ENCODE data around the gene PNPLA5.

PNPLA5 gene

GRCh38 chr22:43855431-43855830, 36.4 kb downstream of the PNPLA5 start:
- DNase-seq (ENCODE audit: low spot score) (no peak), FAIRE-seq (no peak)

DNA sequence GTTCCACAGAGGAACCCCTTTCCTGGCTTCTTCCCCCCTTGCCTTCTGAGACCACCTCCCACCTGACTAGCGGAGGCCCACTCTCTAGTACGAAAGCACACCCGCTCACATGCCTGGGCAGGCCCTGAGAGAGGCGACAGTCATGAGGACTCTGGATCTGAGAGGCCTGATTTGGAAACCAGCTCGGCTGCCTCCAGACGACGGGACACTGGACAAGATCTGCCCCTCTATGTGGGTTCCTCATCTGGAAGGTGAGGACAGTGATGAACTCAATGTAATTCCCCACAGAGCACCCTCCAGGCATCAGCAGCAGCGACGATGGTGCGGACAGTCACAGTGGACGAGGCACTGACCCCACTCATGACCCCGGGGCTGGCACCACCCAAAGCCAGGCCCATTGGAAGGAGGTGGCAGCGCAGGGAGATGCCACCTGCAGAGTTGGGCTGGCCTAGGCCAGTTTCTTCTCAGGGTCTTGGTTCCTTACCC, 37.0 kb downstream of the PNPLA5 start:
- FAIRE-seq (no peak), DNase-seq (ENCODE audit: low spot score) (no peak)

DNA sequence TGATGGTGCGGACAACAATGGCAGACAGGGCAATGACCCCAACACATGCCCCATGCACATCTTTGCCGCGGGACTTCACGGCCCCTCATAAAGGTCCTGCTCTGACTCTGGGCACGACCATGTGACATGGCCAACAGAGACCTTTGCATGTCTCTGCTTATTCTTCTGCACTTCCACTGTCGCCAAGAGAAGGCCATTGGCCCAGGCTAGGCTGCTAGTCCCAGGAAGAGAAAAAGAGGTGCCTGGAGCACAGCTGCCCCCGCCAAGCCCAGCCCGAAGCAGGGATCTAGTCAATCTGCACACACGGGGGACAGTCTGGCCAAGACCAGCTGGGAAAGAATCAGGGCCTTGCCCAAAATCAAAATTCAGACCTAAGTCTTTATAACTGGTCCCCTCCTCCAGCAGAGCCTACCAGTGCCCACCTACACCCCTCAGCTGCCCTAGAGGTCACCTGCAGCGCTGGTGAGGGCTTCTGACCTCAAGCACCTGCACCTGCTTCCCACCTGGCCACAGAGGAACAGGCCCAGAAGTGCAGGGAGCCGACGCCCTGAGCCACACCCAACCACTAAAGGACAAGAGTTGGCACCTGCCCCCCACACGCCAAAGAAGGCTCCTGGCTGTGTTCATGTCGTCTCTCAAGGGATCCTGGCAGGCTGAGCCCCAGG, 37.6 kb downstream of the PNPLA5 start:
- no peak for FAIRE-seq

DNA sequence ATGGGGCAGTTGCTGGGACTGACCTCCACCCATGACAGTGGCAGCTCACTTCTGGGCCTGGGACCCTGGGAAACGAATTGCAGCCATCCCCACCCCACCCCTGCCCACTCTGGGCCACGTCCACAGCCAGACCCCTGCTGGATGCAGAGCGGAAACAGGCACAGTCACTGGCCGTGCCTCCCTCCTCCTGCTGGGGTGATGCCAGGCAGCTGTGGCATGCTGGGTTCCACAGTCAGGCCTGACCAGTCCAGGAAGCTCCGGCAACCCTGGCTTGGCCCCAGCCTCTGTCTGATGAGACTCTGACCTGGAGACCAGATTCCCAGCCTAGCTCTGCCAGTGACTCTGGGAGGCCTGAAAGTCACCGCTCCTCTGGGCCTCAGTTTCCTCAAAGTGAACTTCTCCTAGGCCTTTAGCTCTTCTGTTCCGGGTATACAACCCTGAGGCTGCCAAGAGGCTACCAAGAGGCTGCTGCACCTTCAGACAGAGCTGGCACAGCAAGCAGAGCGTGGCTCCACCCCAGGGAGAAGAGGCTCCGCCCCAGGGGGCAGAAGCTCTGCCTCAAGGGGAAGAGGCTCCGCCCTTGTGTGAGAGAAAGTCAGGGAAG, 38.4 kb downstream of the PNPLA5 start:
- no peak for DNase-seq (ENCODE audit: low spot score)
- FAIRE-seq = no peak

More for the DNA sequence above, 37.6 kb downstream of the PNPLA5 start:
- DNase-seq (ENCODE audit: low spot score) = no peak

DNA sequence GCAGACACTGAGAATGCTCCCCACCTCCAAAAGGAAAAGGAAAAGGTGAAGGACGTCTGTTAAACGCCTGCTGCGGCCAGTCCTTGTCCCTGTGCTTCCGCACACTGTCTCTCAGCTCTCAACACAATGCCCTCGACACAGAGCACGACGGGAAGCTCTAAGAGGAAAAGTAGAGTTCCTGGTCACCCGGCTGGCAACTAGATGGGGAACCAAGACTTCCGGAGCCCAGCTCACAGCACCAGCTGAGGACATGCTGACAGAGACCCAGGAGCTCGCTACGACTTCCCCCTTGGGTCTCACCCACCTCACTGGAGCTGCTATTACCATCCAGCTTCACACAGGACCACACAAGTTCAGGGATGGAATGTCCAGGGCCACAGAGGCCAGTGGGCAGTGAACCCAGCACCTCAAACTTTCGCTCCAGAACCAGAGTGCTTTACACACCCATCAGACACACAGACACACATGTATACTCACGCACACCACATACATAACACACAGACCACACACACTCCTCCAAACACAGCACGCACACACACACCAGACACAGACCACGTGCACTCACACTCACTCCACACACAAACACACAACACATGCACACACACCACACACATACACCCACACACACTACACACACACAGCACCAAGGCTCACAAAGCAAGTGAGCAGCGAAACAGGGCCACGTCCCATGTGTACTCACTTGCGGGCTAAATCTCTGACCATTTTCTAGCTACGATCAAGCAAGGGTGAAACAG, 39.1 kb downstream of the PNPLA5 start:
- FAIRE-seq = no peak
- DNase-seq (ENCODE audit: low spot score) = no peak

DNA sequence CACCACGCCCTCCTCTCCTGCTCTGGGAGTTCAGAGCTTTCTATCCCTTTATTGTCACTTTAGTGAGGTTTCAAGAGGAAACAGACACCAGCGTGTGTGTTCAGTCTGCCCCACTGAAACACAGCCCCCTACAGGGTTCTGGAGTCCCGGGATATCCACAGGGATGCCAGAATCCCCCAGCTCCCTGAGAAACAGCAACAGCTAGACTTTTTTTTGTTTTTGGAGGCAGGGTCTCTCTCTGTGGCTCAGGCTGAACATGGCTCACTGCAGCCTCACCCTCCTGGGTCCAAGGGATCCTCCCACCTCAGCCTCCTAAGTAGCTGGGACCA, 39.9 kb downstream of the PNPLA5 start:
- no peak for FAIRE-seq
- DNase-seq (ENCODE audit: low spot score) = no peak

DNA sequence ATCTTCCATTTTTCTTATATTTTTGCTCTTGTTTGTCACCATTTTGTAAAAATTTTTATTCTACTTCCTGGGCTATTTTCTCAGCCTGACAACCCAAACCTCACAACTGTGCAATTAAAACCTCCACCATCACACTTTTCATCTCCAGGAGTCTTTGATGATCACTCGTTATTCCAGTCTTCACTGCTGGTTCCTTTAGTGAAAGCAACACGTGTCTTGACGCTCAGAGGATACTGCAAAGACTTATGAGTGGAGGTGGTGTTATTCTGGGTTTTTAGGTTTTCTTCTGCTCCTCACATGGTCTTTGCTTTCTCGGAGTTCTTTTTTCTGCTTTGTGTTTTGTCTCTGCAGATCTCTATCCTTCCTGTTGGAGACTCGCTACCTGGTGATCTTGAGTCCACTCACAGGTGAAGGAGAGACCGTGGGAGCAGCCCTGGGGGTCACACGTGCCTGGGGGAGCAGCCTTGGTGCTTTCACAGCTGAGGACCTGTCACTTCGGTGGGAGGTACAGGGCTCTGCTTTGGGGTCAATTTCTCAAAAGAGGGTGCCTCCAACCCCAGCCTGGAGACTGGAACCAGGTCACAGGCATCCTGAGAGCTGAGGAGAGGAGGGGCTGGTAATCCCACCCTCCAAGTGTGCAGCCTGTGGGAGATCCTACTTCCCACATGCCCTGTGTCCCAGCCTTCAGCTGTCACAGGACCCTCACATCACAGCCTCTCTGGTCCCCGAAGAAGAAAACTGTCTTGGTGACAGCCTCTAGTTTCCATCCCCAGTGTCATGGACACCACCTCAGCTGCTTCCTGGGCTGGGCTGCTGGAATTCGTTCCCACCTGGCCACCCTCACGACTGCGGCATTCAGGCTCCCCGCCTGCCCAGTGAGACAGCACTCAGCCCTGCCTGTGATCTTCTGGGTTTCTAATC, 40.5 kb downstream of the PNPLA5 start:
- FAIRE-seq (no peak), DNase-seq (ENCODE audit: low spot score) (no peak)

DNA sequence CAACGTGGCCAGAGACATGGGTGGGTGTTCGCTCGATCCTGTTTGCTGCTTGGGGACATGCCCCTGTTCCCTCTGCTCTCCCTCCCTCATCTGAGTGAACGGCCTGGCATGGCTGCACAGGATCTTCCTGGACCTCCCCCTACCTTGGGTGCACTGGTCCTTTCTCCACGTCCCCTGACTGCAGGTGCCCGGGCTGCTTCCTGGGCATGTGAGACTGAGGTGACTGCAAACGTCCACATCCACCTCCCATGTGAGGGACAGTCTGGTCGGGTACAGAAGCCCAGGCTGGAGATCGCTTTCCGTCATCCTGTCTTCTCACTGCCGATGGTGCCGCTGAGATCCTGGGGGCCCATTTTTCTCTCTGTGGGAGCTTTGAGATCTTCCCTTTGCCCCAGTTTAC, 41.3 kb downstream of the PNPLA5 start:
- no peak for DNase-seq (ENCODE audit: low spot score)
- FAIRE-seq = no peak

GRCh38 chr22:43849731-43850130, 42.1 kb downstream of the PNPLA5 start:
- no peak for FAIRE-seq
- no peak for DNase-seq (ENCODE audit: low spot score)

DNA sequence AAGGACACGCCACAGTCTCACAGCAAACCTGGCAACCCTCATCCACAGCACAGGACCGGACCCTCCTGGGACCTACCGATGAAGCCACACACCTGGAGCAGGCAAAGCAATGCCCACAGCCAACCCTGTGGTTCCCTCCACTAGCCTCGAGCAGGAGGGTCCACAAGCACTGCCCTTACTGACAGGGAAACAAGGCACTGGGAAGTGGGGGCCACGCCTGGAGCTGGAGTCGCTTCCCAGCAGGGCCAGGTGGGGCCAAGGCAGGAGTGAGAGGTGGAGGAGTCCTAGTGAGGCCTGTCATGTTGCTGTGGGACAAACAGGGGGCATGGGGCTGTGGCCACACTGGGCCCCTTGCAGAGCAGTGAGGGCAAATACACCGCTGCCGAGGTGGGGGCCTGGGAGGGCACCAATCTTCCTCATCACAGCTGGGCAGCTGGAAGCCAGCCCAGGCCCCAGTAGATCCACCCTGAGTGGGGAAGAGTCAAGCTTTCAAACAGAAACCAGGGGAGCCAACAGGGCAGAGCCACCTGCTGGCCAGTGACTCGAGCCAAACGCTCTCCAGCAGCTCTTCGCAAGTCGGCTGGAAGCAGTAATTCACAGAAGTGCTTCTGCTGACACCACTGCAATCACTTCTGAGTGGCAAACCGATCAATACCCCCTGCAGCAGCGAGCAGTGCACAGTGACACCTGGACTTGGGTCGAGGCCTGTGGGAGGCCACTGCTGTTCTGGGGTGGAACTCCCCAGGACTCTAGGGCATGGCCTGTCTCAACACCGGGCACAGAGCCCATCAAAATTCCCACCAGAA, 43.2 kb downstream of the PNPLA5 start:
- FAIRE-seq (no peak), DNase-seq (ENCODE audit: low spot score) (no peak)

- FAIRE-seq = no peak
- DNase-seq (ENCODE audit: low spot score) = no peak
Measured at GRCh38 chr22:43847376-43848289, 44.2 kb downstream of the PNPLA5 start.

DNA sequence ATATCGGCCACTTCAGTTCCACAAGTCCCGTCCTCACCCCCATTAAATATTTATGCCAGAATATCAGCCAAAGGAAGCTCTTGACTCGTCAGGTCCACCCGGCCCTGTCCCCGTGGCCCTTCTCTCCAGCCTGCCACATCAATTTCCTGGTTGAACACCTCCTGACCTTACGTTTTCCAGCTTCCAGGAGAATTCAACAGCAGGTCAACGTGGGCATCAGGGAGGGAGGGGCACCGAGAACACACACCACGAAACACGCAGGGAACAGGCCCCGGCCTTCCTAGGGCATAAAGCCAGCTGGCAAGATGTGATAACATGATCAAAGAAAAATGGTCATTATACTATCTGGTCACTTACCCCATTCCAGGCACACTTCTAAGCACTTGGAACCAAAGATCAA, 44.8 kb downstream of the PNPLA5 start:
- FAIRE-seq = no peak
- DNase-seq (ENCODE audit: low spot score) = no peak

DNA sequence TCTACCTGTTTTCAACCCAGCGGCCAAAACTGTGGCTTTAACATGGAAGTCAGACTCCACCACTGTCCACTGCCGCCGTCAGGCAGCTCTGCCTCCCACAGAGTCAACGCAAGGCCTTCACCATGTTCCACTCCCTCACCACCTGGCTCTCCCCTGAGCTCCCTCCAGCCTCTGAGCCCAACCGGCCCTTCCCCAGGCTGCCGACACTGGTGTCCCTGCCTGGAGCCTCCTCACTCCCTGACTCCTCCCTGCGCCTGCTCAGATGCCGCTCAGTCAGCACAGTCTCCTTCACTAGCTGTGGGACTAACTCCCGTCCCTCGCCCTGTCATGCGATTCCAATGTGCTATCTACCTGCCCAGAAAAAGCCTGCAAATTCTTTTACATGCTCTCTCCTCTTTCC, 45.8 kb downstream of the PNPLA5 start:
- FAIRE-seq = no peak
- DNase-seq (ENCODE audit: low spot score) = no peak

DNA sequence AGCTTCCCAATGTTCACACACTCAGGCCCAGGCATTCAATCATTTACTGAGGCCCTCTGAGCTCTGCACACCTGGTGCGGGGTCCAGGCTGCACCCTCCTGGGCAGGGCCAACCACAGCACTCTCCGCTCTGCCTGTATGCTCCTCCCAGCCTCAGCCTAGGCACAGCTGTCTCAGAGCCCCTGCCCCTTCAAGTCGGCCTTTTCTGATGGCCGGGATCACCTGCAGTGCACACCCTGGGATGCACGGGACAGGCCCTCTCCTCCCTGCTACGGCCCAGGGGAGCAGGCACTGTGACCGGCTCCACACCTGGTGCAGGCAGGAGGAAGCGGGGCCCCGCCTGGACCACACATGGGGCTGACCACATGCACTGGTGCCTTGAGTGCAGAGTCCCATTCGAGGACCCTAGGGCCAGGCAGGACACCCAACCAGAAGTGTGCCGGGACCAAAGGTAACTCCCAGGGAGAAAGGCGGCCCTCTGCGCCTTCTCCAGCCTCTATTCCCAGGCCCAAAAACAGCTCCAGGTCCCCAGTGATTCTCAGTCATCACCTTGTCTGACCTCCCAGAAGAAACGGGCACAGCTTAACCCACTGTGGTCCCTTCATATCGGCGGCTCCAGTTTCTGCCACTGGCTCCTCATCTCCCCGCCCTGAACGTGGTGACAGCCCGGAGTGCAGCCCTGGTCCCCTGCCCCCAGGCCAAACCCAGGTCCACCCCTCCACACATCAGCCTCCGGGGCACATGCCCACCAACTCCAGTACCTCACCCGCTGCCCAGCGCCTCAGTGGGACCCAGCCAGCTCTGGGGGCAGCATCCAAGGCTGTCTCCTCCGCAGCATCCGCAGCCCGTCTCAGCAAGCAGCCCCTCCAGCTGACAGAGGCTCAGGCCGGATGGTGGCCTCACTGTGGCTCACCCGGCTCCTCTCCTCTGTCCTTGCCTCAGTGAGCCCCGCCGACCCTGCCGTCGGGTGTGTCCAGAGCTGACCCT, 47.0 kb downstream of the PNPLA5 start:
- FAIRE-seq (no peak), DNase-seq (ENCODE audit: low spot score) (no peak)

- FAIRE-seq = no peak
- no peak for DNase-seq (ENCODE audit: low spot score)
Measured at GRCh38 chr22:43843783-43844530, 47.9 kb downstream of the PNPLA5 start.

DNA sequence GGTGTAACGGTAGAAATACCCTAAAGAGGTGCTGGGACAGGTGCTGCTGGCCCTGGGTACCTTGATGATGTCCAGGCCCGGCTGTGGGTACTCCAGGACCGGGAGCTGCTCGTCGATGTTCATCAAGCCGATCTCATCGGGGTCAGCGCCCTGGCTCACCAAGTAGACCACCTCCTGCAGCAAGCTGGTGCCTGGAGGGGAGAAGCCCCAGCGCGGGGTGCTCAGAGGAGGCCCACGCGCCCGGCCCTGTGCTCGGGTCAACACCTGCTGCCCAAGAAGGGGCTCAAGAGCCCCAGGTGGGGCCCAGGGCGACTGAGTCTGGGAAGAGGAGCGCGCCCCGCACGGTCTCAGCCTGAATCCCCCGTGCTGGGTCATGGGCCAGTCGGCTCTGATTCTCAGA, 50.1 kb downstream of the PNPLA5 start:
- DNase-seq (ENCODE audit: low spot score) = no peak
- FAIRE-seq = no peak

DNA sequence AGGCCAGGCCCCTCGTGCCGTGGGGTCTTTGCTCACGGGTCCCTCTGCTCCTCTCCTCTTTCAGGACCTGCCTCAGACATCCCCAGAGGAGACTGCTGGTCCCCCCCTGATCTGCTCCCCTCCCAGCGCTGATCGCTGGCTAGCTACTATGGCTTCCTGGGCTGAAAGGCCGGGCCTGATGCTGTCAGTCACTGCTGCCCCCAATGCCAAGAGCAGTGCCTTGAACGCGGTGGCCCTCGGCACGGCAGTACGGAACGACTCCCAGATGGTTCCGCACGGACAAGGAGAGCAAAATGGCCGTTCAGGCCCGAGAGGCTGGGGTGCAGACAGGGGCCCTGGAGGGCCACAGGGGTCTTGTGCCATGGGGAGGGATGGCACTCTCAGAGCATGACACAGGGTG, 51.0 kb downstream of the PNPLA5 start:
- DNase-seq (ENCODE audit: low spot score) = no peak
- FAIRE-seq = no peak

DNA sequence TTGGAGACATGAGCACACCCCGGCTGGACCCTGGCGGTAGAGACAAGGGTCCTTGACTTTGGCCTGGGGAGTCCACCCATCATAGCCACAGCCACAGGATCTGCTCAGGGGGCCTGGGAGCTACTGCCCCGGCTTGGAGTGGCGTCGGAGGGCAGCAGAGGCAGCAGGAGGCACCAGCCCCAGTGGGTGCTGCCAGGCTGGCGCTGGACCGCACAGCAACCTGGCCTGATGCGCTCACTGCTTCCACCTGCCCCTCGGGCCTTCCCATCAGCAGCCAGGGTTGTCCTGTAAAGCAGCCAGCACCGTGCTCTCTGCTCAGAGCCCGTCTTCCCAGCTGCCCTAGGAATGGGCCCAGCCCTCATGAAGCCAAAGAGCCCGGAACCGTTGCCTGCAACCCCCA, 51.4 kb downstream of the PNPLA5 start:
- no peak for FAIRE-seq

More for the DNA sequence above, 51.4 kb downstream of the PNPLA5 start:
- no peak for DNase-seq (ENCODE audit: low spot score)
